ENCODE data around the gene DTX3L. TPM values are rescaled to one million over a fixed set of nuclear protein-coding genes. Genes with fewer than 3 reads are reported as not detected.

Gene DTX3L
- total RNA-seq, 1 donor from 2014 or later: 82.2 TPM

DNA sequence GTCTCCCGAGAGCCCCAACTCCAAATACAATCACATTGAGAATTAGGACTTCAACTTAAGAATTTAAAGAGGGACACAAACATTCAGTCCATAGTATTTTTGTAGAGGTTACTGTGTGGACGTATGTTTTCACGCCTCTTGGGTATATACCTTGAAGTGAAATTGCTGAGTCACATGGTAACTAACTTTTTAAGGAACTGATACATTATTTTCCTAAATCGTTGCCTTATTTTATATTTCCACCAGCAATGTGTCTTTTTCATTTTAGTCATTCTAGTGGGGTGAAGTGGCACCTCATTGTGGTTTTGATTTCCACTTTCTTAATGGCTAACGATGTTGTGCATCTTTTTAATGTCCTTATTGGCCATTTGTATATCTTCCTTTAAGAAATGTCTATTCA is 25.2 kb downstream of the DTX3L start:
- Histone ChIP-seq H3K27ac (no peak overlapping the region), H3K4me3 (no peak overlapping the region), H3K4me1 (no peaks in the 10 kb centered on the region), H3K36me3 (no peaks in the 10 kb centered on the region), H3K27me3 (ENCODE audit: low read depth) (no peaks in the 10 kb centered on the region), H3K9me3 (no peaks in the 10 kb centered on the region)
- intact Hi-C loops (cut with DNase I): no loop called here
- TF ChIP-seq, protein P1, sequence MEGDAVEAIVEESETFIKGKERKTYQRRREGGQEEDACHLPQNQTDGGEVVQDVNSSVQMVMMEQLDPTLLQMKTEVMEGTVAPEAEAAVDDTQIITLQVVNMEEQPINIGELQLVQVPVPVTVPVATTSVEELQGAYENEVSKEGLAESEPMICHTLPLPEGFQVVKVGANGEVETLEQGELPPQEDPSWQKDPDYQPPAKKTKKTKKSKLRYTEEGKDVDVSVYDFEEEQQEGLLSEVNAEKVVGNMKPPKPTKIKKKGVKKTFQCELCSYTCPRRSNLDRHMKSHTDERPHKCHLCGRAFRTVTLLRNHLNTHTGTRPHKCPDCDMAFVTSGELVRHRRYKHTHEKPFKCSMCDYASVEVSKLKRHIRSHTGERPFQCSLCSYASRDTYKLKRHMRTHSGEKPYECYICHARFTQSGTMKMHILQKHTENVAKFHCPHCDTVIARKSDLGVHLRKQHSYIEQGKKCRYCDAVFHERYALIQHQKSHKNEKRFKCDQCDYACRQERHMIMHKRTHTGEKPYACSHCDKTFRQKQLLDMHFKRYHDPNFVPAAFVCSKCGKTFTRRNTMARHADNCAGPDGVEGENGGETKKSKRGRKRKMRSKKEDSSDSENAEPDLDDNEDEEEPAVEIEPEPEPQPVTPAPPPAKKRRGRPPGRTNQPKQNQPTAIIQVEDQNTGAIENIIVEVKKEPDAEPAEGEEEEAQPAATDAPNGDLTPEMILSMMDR (IDR thresholded peaks at IDR 0.05): no peak
- ATAC-seq (no peak), DNase-seq (no peak)

DNA sequence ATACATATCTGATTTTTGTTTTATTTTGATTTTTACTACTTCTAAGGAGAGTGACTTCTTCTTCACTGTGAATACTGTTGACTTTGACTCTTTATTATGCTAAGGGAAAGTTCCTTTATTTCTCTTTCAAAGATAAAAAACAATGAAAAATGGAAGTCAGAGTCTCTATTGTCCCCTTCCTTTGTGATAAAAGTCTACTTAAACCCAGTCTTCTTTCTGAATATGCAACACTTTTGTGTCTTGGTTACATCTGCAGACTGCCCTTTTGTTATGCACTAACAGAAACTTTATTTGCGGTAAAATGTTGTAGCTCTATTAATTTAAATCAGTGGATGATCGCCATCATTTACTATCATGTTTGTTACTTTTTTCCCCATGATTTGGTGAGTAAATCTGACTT is 26.5 kb downstream of the DTX3L start:
- no peak overlapping the region for H3K27ac ChIP-seq
- no peak for DNase-seq
- TF ChIP-seq, protein P1 (IDR thresholded peaks at IDR 0.05): no peak
- intact Hi-C loops (cut with DNase I): no loop called here
- no peaks in the 10 kb centered on the region for H3K9me3 ChIP-seq
- no peaks in the 10 kb centered on the region for H3K27me3 ChIP-seq (ENCODE audit: low read depth)
- no peak overlapping the region for H3K4me3 ChIP-seq
- no peaks in the 10 kb centered on the region for H3K4me1 ChIP-seq
- ATAC-seq: no peak
- no peaks in the 10 kb centered on the region for H3K36me3 ChIP-seq

DNA sequence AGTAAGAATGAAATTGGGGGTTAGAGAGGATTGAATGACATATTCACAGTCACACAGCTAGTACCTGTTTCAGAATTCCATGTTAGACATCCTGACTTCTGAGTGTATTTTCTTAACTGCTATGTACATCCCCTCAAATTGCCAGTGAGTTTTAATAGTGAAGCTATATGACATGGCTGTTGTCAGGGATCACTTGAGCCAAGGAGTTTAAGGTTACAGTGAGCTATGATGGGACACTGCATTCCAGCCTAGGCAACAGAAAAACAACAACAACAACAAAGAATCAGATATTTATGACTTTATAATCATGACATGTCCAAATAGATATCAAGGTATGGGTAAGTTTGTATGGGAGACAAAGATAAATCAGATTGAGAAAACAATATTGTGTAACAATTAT is 29.9 kb downstream of the DTX3L start:
- no peak for DNase-seq
- TF ChIP-seq, protein P1 (IDR thresholded peaks at IDR 0.05): no peak
- no peaks in the 10 kb centered on the region for H3K36me3 ChIP-seq

DNA sequence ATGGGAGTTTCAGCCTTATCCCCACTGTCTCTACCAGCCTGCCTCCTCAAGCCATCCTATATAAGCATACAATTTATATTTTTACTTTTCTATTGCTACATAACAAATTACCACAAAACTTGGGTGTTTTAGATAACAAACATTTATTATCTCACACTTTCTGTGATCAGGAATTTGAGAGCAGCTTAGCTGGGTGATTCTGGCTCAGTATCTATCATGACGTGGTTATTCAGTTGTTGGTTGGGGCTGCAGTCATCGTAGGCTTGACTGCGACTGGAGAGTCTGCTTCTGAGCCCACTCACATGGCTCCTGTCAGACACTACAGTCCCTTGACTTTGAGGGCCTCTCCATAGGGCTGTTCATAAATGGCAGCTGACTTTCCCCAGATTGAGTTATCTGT is 34.0 kb downstream of the DTX3L start:
- DNase-seq (no peak), ATAC-seq (no peak)
- H3K27me3 ChIP-seq (ENCODE audit: low read depth): no peaks in the 10 kb centered on the region
- no peaks in the 10 kb centered on the region for H3K36me3 ChIP-seq
- H3K4me3 ChIP-seq: no peak overlapping the region
- no peaks in the 10 kb centered on the region for H3K9me3 ChIP-seq
- no peaks in the 10 kb centered on the region for H3K4me1 ChIP-seq
- TF ChIP-seq, protein P1 (IDR thresholded peaks at IDR 0.05): no peak
- intact Hi-C loops (cut with DNase I): no loop called here
- no peak overlapping the region for H3K27ac ChIP-seq

More for the DNA sequence above, 29.9 kb downstream of the DTX3L start:
- H3K4me1 ChIP-seq: no peaks in the 10 kb centered on the region
- H3K4me3 ChIP-seq: no peak overlapping the region
- intact Hi-C loops (cut with DNase I): no loop called here
- H3K27ac ChIP-seq: no peak overlapping the region
- no peaks in the 10 kb centered on the region for H3K27me3 ChIP-seq (ENCODE audit: low read depth)
- no peaks in the 10 kb centered on the region for H3K9me3 ChIP-seq
- no peak for ATAC-seq

DNA sequence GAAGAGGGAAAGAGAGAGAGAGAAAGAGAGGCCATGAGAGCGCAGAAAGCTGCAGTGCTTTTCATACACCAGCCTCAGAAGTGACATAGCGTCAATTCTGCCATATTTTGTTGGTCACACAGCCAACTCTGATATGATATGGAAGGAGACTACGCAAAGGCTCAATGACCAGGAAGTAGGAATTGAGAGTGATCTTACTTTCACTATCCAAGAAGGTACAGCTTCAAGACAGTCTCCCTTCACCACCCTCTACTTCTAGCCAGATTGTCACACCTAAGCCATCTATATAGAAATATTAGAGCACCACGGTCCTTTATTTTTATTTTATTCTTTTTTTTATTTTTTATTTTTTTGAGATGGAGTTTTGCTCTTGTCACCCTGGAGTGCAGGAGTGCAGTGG is 34.4 kb downstream of the DTX3L start:
- DNase-seq (no peak), ATAC-seq (no peak)
- Histone ChIP-seq H3K27me3 (ENCODE audit: low read depth) (no peaks in the 10 kb centered on the region), H3K4me1 (no peaks in the 10 kb centered on the region), H3K27ac (no peak overlapping the region), H3K4me3 (no peak overlapping the region), H3K36me3 (no peaks in the 10 kb centered on the region), H3K9me3 (no peaks in the 10 kb centered on the region)
- TF ChIP-seq, protein P1 (IDR thresholded peaks at IDR 0.05): no peak
- intact Hi-C loops (cut with DNase I): no loop called here
